ENCODE measurements around the gene HIP1. TPM values are rescaled to one million over a fixed set of nuclear protein-coding genes. Genes with fewer than 3 reads are reported as not detected.
"Not testable (repeated sequence)": the region's sequence is repeated elsewhere in the genome, so short reads cannot be mapped to it uniquely, and the experiment has no call there.

The HIP1 gene
- total RNA-seq, 1 experiment from 2014 or later: 32.0 TPM

- ChIA-PET CTCF (no interaction called here), POLR2A (ENCODE audit: unreplicated experiment) (no interaction called here)
- no peak overlapping the region for H3K4me2 ChIP-seq
- H3K9me3 ChIP-seq (ENCODE audit: insufficient read depth, low read depth): no peaks in the 10 kb centered on the region
- H2AFZ ChIP-seq: no peak overlapping the region
- no peaks in the 10 kb centered on the region for H3K36me3 ChIP-seq (ENCODE audit: low read depth)
- no peaks in the 10 kb centered on the region for H4K20me1 ChIP-seq (ENCODE audit: insufficient read depth)
- intact Hi-C loops (cut with micrococcal nuclease; ENCODE audit: unreplicated experiment): no loop called here
- H3K27ac ChIP-seq: no peak overlapping the region
- no peaks in the 10 kb centered on the region for H3K79me2 ChIP-seq (ENCODE audit: low read depth)
- H3K27me3 ChIP-seq (ENCODE audit: insufficient read depth, low read depth): no peaks in the 10 kb centered on the region
- no peak for DNase-seq
- no peak overlapping the region for H3K4me3 ChIP-seq
- BruUV-seq (replicated peaks): no TSS peak
- no peaks in the 10 kb centered on the region for H3F3A ChIP-seq (ENCODE audit: insufficient read depth, low read depth)
- TF ChIP-seq EZH2 (IDR thresholded peaks at IDR 0.05; ENCODE audit: low read depth) (no peak), CTCF (conservative IDR thresholded peaks at IDR 0.05) (no peak)
- H3K4me1 ChIP-seq (replicated peaks; ENCODE audit: insufficient read depth): no peaks in the 10 kb centered on the region
- H3K9me2 ChIP-seq (ENCODE audit: insufficient read depth): no peaks in the 10 kb centered on the region
Observed at GRCh38 chr7:75604408-75604807, 134.3 kb downstream of the HIP1 start.

- H3K9me3 ChIP-seq (ENCODE audit: insufficient read depth, low read depth); H3K27me3 ChIP-seq (ENCODE audit: insufficient read depth, low read depth); H3K27ac ChIP-seq; H3F3A ChIP-seq (ENCODE audit: insufficient read depth, low read depth); BruUV-seq (replicated peaks); H2AFZ ChIP-seq; H3K36me3 ChIP-seq (ENCODE audit: low read depth); H3K4me2 ChIP-seq; H3K79me2 ChIP-seq (ENCODE audit: low read depth); H3K9me2 ChIP-seq (ENCODE audit: insufficient read depth); DNase-seq; H3K4me3 ChIP-seq; H4K20me1 ChIP-seq (ENCODE audit: insufficient read depth); H3K4me1 ChIP-seq (replicated peaks; ENCODE audit: insufficient read depth); CTCF ChIA-PET; intact Hi-C loops (cut with micrococcal nuclease; ENCODE audit: unreplicated experiment): not testable (repeated sequence)
- POLR2A ChIA-PET (ENCODE audit: unreplicated experiment): interaction anchor here (0.6 kb wide), 1 partner anchor 25 kb away, joined by 19 read pairs; no protein-coding TSS in a partner anchor
Observed at GRCh38 chr7:75602831-75603230, 135.9 kb downstream of the HIP1 start.

GRCh38 chr7:75601539-75601938, 137.2 kb downstream of the HIP1 start:
- no peaks in the 10 kb centered on the region for H3K36me3 ChIP-seq (ENCODE audit: low read depth)
- POLR2A ChIA-PET (ENCODE audit: unreplicated experiment): interaction anchor here (0.6 to 0.7 kb wide), 2 partner anchors 37 kb away, joined by 7 read pairs; no protein-coding TSS in a partner anchor
- peaks cover 16% of the 10 kb centered on the region for H3F3A ChIP-seq (ENCODE audit: insufficient read depth, low read depth)
- no peaks in the 10 kb centered on the region for H4K20me1 ChIP-seq (ENCODE audit: insufficient read depth)
- H3K9me3 ChIP-seq (ENCODE audit: insufficient read depth, low read depth): no peaks in the 10 kb centered on the region
- CTCF ChIA-PET: no interaction called here
- H2AFZ ChIP-seq: no peak overlapping the region
- H3K4me2 ChIP-seq: no peak overlapping the region
- H3K4me3 ChIP-seq: no peak overlapping the region
- H3K27me3 ChIP-seq (ENCODE audit: insufficient read depth, low read depth): no peaks in the 10 kb centered on the region
- peaks cover 18% of the 10 kb centered on the region for H3K4me1 ChIP-seq (replicated peaks; ENCODE audit: insufficient read depth)
- no peak for TF ChIP-seq CTCF (conservative IDR thresholded peaks at IDR 0.05)
- no peak for TF ChIP-seq EZH2 (IDR thresholded peaks at IDR 0.05; ENCODE audit: low read depth)
- no peak for DNase-seq
- H3K27ac ChIP-seq: no peak overlapping the region
- H3K9me2 ChIP-seq (ENCODE audit: insufficient read depth): no peaks in the 10 kb centered on the region
- BruUV-seq (replicated peaks): no TSS peak
- intact Hi-C loops (cut with micrococcal nuclease; ENCODE audit: unreplicated experiment): no loop called here
- no peaks in the 10 kb centered on the region for H3K79me2 ChIP-seq (ENCODE audit: low read depth)

- BruUV-seq (replicated peaks); DNase-seq; H3K36me3 ChIP-seq (ENCODE audit: low read depth); H3K27me3 ChIP-seq (ENCODE audit: insufficient read depth, low read depth); H3K4me2 ChIP-seq; H3K9me3 ChIP-seq (ENCODE audit: insufficient read depth, low read depth); H4K20me1 ChIP-seq (ENCODE audit: insufficient read depth); intact Hi-C loops (cut with micrococcal nuclease; ENCODE audit: unreplicated experiment); H3K9me2 ChIP-seq (ENCODE audit: insufficient read depth); H3K27ac ChIP-seq; H3K4me3 ChIP-seq; H3K79me2 ChIP-seq (ENCODE audit: low read depth); CTCF ChIA-PET; H2AFZ ChIP-seq: not testable (repeated sequence)
- H3K4me1 ChIP-seq (replicated peaks; ENCODE audit: insufficient read depth): peaks cover 25% of the 10 kb centered on the region
- POLR2A ChIA-PET (ENCODE audit: unreplicated experiment): interaction anchor here (0.7 kb wide), 1 partner anchor 36 kb away, joined by 7 read pairs; no protein-coding TSS in a partner anchor
- peaks cover 20% of the 10 kb centered on the region for H3F3A ChIP-seq (ENCODE audit: insufficient read depth, low read depth)
Observed at GRCh38 chr7:75600748-75601147, 138.0 kb downstream of the HIP1 start.

Measured in PC-9 (cell line).